GM21576 (cell line): ENCODE results near the gene SLC16A7.

Source experiments
- ATAC-seq: cut with Tn5 transposase; IDR thresholded peaks from one replicate; pipeline ENCODE4 v1.9.1; 2021; ENCODE audit warnings: mild to moderate bottlenecking, moderate library complexity; ENCODE audit not compliant: unreplicated experiment

Gene SLC16A7

DNA sequence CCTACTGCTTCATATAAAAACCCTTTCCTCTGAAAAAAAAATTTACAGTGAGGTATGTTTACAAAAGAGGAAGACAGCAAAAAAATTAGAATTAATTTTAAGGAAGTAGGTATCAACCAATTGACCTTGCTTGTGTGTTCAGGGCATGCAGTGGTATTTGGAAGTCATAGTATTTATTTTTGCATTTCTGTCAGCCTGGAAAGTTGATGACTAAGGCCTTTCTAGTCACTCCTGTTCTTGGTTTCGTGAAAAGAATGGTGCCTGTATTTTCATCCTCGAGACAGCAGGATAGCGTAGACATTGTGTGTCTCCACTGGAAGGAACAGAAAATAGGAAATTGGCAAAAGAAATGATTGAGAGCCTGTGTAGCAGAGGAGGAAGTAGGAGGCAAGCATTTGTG, 24.5 kb downstream of the SLC16A7 start:
- ATAC-seq: no peak

DNA sequence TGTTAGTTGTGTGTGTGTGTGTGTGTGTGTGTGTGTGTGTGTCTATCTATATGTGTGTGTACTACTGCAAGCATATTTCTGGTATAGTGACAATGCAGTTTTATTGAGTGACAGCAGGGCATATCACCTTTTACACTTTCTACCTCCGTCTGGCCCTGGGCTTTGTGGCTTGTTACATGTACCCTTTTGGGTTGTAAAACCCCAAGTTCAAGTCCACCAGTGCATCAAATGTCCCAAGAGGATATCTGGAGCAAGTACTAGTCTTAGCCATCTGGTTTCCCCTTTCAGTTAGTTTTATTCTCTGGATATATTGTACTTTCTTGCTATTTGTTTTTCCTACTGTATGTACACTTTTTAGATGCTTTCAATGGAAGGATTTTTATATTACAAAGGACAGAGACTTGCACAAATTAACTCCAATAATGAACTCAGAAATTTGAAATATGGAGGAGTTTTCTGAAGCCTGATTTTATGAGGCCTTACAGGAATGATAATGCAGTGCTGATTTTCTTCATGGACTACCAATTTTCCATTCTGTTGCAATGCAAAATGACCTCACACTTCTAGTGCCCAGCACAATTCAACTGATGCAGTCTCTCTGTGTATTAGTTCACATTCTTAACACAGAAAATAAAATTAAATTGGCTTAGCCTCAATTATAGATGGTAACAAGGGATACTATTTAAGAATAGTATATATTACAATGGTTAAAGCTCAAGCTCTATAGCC, 29.1 kb downstream of the SLC16A7 start:
- ATAC-seq: no peak

DNA sequence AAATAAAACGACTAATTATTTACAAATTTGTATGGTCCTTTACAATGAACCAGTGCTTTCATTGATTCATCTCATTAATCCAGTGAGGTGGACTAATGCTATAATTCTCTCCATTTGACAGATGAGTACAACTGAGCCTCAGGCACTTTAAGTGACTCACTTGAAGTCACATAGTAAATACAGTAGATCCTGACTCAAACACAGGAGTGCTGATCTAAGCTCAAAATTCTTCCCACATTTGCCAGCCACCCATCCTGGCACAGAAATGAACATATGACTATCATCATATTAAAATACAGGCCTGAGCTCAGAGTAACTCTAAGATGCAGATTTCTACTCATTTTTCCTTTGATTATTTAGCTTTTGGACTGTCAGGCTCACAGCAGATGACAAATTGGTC, 30.6 kb downstream of the SLC16A7 start:
- ATAC-seq: no peak

DNA sequence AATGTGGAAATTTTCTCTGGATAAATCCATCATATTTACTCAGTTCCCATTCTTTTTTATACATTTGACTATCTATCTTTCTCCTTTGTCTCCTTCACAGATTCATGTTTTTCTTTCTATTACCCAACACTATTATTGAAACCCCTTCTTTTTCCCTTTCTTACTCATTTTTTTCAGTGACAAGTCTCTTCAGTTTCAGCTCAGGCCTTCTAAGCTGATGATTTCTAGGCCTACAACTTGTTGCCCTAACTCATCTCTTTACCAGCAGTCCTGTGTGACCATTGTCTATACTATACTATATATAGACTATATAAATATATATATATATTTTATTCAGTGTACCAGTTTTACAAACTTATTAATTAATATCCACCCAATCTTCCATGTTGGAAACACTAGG, 31.8 kb downstream of the SLC16A7 start:
- no peak for ATAC-seq

DNA sequence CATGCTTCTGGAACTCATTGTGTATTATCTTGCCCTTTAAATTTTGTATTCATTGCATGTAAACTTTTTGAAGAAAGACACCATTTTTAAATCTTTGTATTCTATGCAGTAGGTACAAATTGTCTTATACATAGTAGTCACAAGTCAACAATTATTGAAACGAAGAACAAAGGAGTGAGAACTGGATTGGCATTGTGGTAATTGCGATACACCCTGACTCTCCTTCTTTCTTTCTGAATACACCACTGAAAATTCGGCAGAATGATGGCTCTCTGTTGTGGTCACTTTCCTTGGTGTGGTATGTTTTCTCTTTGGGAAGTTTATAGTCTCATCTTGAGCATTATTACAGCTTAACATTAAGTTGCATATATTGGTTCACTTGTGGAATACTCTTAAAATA, 34.1 kb downstream of the SLC16A7 start:
- ATAC-seq: no peak

DNA sequence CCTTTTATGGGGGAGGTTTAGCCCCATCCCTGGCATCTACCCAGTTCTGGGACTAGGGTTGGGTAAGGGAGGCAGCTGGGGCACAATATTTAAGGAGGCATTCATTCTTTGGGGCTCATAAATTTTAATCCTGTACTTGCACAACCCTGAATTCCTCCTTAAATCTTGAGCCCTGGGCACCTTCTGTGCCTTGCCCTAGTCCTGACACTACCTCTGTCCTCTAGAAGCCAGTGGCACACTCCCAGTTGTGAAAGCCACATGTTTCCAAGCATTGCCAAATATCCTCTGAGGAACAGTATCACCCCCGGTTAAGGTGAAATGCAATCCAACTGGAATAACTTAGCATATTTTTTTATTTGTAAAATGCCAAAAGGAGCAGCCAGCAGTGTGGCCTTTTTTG, 36.6 kb downstream of the SLC16A7 start:
- no peak for ATAC-seq

DNA sequence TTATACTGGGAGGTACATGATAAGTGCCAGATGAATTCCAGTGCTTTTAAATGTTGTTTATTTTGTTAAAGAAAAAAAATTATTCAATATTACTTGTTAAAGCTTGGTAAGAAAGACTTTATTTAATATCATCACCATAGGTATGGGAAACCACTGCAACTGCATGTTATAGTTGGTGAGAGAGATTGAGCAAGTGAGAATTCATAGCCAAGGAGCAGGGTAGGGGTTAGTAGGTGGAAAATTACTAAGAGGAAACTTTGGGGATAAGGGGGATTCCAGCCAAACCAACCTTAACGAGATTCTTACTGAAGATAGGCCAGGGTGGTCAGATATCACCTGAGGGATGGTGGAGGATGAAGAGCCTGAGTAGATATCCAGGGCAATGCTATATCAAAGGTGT, 38.4 kb downstream of the SLC16A7 start:
- ATAC-seq: no peak

DNA sequence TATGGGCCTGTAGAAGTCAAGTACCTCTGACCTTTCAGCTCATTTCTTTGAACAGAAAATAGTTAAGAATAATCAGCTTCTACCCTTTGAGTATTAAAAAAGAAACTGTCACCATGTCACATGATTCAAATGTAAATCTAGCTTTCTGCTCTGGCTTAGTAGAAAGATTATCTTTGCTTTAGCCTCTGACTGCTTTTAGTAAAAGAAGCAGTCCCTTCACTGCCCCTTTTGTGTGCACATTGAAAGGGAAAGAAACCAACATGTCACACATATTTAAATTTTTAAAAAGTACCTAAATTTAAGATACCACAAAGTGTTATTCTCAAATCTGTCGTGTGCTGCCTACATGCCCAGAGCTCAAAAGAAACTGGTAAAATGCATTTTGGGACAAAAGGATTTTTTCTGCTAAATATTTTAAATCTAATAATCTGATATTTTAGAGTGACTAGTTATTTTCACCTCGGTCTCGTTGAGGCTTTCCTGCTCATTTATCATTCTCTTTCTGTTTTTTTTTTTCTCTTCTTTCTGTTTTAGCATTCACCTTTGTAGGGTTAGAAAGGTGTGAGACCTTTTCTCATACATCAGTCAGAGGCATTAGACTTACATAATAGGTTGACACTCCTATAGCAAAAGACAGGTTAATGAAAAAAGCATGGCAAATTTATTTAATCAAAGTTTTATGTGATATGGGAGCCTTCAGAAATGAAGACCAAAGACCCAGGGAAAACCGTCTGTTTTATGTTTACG, 41.3 kb downstream of the SLC16A7 start:
- no peak for ATAC-seq

DNA sequence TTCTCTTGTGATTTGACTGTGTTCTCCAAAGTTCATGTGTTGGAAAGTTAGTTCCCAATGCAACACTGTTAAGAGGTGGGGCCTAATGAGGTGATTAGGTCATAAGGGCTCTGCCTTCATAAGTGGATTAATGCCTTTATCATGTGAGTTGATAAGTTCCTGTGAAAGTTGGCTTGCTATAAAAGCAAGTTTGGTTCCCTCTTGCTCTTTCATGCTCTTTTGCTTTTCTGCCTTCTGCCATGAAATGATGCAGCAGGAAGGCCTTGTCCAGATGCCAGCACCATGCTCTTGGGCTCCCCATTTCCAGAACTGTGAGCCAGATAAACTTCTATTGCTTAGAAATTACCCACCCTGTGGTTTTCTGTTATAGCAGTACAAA, 41.9 kb downstream of the SLC16A7 start:
- no peak for ATAC-seq

DNA sequence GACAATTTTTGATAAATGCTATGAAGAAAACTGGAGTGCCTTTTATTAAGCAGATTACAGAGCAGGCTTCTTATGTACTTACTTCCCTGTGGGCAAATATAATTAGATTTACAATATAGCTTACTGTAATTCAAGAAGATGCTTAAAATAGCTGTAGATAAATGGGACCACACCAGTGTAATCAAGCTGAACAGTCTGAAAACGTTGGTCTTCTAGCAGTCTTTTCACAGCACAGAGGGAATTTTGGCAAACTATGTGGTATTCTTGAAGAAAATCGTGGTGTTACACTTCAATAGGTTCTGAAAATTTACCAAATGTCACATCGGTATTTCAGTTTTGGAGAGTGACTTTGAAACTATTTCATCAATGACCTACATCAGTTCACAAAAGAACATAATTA, 47.7 kb downstream of the SLC16A7 start:
- no peak for ATAC-seq

DNA sequence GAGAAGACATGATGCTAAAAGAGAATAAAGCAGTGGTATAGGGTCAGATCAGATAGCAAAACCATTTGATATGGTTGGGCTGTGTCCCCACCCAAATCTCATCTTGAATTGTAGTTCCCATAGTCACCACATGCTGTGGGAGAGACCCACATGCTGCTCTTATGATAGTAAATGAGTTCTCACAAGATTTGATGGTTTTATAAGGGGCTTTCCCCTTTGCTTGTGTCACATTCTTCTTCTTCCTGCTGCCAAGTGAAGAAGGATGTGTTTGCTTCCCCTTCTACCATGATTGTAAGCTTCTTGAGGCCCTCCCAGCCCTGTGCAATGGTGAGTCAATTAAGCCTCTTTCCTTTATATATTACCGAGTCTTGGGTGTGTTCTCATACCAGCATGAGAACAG, 49.4 kb downstream of the SLC16A7 start:
- ATAC-seq: no peak

DNA sequence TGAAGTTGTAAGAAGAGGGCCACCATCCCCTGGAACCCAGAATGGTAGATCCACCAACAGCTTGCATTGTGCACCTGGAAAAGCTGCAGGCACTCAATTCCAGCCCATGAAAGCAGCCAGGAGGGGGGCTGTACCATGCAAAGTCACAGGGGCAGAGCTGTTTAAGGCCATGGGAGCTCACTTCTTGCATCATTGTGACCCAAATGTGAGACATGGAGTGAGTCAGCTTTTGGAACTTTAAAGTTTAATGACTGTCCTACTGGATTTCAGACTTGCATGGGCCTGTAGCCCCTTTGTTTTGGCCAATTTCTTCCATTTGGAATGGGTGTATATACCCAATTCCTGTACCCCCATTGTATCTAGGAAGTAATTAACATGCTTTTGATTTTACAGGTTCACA, 50.8 kb downstream of the SLC16A7 start:
- ATAC-seq: no peak

DNA sequence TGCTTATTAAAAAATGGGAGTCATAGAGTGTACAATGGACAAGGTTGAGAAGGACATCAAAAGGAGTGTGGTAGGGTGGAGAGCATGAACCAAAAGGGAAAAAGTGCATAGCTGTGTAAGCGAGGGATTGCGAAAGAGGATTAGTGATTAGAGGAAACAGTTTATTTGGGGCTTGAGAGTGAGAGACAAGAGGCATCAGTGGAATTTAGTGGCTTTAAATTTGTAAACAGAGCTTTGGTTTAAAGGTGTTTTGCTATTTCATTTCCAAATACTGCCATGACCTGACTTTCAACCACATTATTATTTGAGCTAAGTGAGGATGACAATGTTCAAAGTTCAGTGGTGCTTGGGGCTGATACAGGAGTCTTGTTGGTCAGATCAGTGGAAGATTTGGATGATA, 53.4 kb downstream of the SLC16A7 start:
- no peak for ATAC-seq

DNA sequence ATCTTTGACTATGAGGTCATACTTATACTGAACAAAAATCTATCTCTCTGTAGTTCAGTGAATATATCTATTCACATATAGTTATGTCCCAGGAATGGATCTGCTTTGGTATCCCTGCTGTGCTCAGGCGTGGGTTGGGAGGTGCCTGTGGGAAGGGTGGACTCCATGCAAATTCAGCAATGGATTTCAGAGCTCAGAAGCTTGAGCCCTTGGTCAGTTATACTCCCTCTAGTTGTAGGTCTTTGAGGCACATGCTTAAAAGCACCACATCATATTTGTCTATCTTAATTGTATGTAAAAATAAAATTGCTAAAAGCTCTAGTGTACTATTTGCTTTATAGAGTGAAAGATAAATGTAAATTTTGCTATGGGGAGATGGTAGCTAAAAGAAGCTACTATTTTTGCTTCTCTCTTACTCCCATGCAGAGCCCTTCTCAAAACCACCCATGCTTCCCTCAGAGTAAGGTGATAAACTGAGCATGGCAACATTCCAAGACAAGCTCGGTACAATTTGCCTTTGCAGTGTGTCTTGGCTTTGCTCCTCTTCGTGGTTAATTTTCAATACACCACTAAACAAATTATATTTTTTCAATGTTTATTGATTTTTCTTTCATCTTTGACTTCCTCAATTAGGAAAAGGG, 54.9 kb downstream of the SLC16A7 start:
- no peak for ATAC-seq

DNA sequence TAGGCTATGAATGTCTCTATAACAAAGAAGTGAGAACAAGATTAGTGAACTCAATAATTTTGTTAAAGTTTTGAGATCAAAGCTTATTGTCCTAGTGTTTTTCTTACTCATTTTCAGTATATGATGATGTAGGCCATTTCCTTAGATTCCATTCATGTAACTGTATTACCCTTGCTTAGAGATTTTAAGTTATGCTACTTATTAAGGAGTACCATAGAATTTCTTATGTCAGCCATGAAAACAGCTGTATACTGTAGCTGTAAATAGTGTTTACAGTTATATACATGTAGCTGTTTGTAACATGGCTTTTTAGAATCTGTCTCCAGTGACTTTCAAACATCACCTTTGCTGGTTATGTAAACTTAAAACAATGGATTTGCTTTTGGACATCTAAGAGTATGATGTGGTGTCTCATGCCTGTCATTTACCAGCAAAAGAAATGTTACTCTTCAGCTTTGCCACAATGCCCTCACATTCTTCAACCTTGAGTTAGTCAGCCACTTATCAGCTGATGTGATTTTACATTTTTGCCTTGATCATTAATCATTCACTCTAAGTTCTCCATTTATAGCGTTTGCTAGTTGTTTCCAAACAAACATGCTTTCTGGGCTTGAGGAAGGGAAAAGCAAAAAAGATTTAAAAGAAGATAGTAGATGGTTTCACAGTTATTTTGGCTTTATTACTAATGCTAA, 55.5 kb downstream of the SLC16A7 start:
- ATAC-seq: no peak

DNA sequence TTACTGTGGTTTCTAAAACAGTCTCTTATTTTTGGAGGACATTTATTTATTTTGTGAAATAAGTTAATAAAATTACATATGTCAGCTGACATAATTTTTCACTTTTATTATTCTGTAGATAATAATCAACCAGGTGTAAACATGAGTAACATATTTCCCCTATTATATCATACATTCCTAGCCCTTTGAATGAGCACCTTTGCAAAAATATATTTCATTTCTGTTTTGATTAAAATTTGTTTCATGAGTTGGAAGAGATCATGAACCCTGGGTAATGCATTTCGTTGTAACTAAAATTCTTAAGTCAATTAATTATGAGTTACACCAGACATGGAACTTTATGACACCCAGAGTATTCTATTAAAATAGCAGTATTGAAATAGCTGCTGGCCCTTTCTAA, 56.3 kb downstream of the SLC16A7 start:
- ATAC-seq: no peak

DNA sequence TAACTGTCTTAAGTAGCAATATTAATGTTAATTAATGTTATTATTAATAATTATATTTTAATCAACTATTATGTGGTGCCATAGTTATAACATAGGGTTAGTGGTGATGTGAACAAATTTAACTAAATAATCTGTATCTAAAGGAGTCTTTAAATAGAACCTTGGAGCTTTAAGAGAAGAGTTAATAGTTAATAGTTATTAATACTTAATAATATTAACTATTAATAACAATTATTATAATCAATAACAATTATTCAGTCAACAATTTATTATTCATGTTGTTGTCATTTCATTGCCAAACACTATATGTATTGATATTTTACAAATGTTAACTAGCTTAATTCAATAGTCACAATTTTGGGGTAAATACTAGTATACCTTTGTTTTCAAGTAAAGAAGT, 58.2 kb downstream of the SLC16A7 start:
- ATAC-seq: no peak

DNA sequence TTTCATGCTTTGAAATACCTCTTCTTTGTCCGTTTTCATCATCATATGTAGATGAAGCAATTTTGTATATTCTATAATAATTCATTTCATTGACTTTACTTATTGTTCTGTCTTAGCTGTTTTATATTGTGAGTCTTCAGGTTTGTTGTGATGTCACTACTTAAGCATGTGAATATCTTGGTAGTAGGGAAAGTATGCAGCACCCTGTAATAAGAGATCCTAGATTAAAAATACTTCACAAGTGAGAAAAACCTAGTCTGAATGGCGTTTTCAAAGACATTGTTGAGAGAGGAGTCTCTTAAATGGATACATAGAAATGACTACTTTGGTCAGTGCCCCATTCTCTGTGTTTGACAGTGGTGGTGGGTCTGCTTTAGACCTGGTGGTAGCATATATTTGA, 61.4 kb downstream of the SLC16A7 start:
- ATAC-seq: no peak

DNA sequence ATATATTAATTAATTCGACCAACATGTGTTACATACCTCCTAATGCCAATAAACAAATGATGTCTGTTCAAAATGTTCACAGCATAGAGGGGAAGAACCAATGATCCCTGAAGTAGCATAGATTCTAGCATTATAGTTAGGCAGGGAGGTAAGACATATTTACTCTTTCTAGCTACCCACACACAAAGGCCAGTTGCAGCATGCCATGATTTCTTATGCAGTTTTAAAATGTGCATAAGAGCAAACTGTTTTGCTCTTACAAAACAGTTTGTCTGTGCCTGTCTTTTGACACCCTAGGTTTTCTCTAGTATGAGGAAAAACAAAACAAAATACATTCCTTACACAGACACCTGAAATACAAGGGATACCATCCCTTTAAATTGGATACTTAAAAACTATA, 61.9 kb downstream of the SLC16A7 start:
- ATAC-seq: no peak

DNA sequence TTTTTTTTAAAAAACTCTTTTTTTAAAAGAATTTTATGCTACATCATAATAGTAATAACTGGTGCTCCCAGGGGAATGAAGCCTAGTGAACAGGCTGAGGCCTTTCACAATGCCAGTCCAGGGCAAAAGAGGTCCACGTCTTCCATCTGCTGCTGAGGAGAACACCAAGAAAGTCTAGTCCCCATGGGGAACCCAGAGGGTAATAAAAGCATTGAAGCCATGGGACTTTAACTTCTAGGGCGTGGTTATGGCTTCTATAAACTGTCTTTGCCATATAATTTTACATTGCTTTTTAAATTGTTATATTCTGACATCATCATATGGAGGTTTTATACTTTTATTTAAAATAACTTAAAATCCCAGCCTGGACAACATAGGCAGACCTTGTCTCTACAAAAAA, 64.3 kb downstream of the SLC16A7 start:
- ATAC-seq: no peak

DNA sequence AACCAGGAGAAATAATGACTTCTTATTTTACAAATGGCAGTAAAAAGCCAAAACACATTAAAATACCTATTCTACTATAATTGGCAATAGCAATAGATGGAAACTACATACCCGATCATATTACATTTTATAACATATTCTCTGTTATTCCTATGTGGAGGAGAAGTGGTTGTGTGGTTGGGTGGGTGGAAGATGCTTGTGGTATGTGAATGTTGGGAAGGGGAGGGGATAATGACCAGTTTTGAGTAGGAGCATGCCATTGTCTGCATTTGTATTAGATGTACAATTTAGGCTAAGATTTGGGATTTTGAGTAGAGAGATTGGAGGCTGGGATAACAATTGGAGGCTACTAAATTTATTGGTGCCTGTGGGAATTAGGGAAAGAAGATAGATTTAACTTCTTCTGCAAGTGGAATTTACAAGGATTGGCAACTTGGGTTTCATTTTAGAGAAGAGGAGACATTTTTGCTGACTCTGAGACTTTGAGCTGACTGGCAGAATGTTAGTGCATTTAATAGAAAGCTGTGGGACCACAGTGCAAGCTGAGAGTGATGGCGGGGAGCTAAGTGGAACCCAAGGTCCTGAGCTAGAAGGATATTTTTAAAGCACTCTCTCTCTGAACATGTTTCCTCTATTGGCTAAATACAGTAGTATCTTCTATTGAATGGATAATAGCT, 65.2 kb downstream of the SLC16A7 start:
- ATAC-seq: no peak
